Liver (tissue), 9 donors: ENCODE data around the gene EMID1. TPM values are rescaled to one million over a fixed set of nuclear protein-coding genes. Genes with fewer than 3 reads are reported as not detected.

Experiments used
- DNase-seq: peaks from one replicate; pipeline ENCODE4 v3.0.0-alpha.2; 2017; ENCODE audit warnings: low spot score
- H3K27ac ChIP-seq, 2 donors: one replicate each; pipeline ENCODE4 v1.7.0; 2013; ENCODE audit warnings: inconsistent platforms in 2 of 2, low read length in 2 of 2, control low read depth in 1 of 2, low read depth in 1 of 2, mild to moderate bottlenecking in 1 of 2
- H3K27me3 ChIP-seq, 4 donors: one replicate each; pipeline versions ENCODE4 v1.6.1 to v1.7.0; 2013; ENCODE audit warnings: low read length in 3 of 4, inconsistent platforms in 1 of 4, mild to moderate bottlenecking in 1 of 4, moderate library complexity in 1 of 4; ENCODE audit not compliant: control insufficient read depth in 4 of 4, insufficient read depth in 4 of 4
- H3K36me3 ChIP-seq, 4 donors: one replicate each; pipeline versions ENCODE4 v1.6.1 to v1.7.0; 2013; ENCODE audit warnings: low read length in 3 of 4, mild to moderate bottlenecking in 3 of 4, low read depth in 1 of 4, moderate library complexity in 1 of 4; ENCODE audit not compliant: control insufficient read depth in 4 of 4, insufficient read depth in 3 of 4
- H3K4me1 ChIP-seq, 4 donors: one replicate each; pipeline versions ENCODE4 v1.6.1 to v1.7.0; 2013; ENCODE audit warnings: low read length in 3 of 4, mild to moderate bottlenecking in 3 of 4, moderate library complexity in 1 of 4; ENCODE audit not compliant: control insufficient read depth in 4 of 4, insufficient read depth in 4 of 4
- H3K4me3 ChIP-seq, 3 donors: one replicate each; pipeline versions ENCODE4 v1.6.1 to v1.7.0; 2013; ENCODE audit warnings: low read length in 3 of 3, control low read depth in 1 of 3, low read depth in 1 of 3, mild to moderate bottlenecking in 1 of 3
- H3K9ac ChIP-seq, 2 donors: one replicate each; pipeline ENCODE4 v1.7.0; 2013; ENCODE audit warnings: low read length in 2 of 2, mild to moderate bottlenecking in 2 of 2, moderate library complexity in 2 of 2, control low read depth in 1 of 2, low read depth in 1 of 2
- H3K9me3 ChIP-seq, 4 donors: one replicate each; pipeline versions ENCODE4 v1.6.1 to v1.7.0; 2013; ENCODE audit warnings: low read length in 3 of 4; ENCODE audit not compliant: control insufficient read depth in 4 of 4
- ATF3 ChIP-seq: IDR thresholded peaks from 2 replicates; pipeline ENCODE4 v1.6.1; 2016; ENCODE audit warnings: antibody characterized with exemption
- EGR1 ChIP-seq, 2 donors: IDR thresholded peaks; 2 replicates each; pipeline ENCODE4 v1.6.1; 2016 to 2018; ENCODE audit warnings: antibody characterized with exemption in 2 of 2, low read depth in 2 of 2
- FOXA1 ChIP-seq: IDR thresholded peaks from 2 replicates; pipeline ENCODE4 v1.6.1; 2016; ENCODE audit warnings: antibody characterized with exemption
- FOXA2 ChIP-seq: IDR thresholded peaks from 2 replicates; pipeline ENCODE4 v1.6.1; 2016; ENCODE audit warnings: antibody characterized with exemption
- GABPA ChIP-seq, 2 donors: IDR thresholded peaks in 1 of 2; conservative IDR thresholded peaks in 1 of 2; 2 replicates each; pipeline ENCODE4 v1.6.1; 2016; ENCODE audit warnings: antibody characterized with exemption in 2 of 2, mild to moderate bottlenecking in 1 of 2, moderate library complexity in 1 of 2
- HNF4A ChIP-seq, 2 donors: conservative IDR thresholded peaks; 2 replicates each; pipeline ENCODE4 v1.6.1; 2016; ENCODE audit warnings: antibody characterized with exemption in 2 of 2, mild to moderate bottlenecking in 2 of 2
- HNF4G ChIP-seq: IDR thresholded peaks from 2 replicates; pipeline ENCODE4 v1.6.1; 2016; ENCODE audit warnings: antibody characterized with exemption
- JUND ChIP-seq, 2 donors: IDR thresholded peaks; 2 replicates each; pipeline ENCODE4 v1.6.1; 2016; ENCODE audit warnings: antibody characterized with exemption in 2 of 2
- NR2F2 ChIP-seq: IDR thresholded peaks from 2 replicates; pipeline ENCODE4 v1.6.1; 2016; ENCODE audit warnings: antibody characterized with exemption
- RAD21 ChIP-seq, 2 donors: IDR thresholded peaks; 2 replicates each; pipeline ENCODE4 v1.6.1; 2016; ENCODE audit warnings: antibody characterized with exemption in 2 of 2, mild to moderate bottlenecking in 2 of 2
- REST ChIP-seq: IDR thresholded peaks from 2 replicates; pipeline ENCODE4 v1.6.1; 2016; ENCODE audit warnings: antibody characterized with exemption, mild to moderate bottlenecking
- RXRA ChIP-seq, 2 donors: IDR thresholded peaks; 2 replicates each; pipeline ENCODE4 v1.6.1; 2017 to 2018; ENCODE audit warnings: antibody characterized with exemption in 2 of 2, mild to moderate bottlenecking in 1 of 2
- SP1 ChIP-seq: IDR thresholded peaks from 2 replicates; pipeline ENCODE4 v1.6.1; 2018; ENCODE audit warnings: antibody characterized with exemption, mild to moderate bottlenecking
- TAF1 ChIP-seq: conservative IDR thresholded peaks from 2 replicates; pipeline ENCODE4 v1.6.1; 2016; ENCODE audit warnings: antibody characterized with exemption, mild to moderate bottlenecking
- YY1 ChIP-seq: IDR thresholded peaks from 2 replicates; pipeline ENCODE4 v1.6.1; 2016; ENCODE audit warnings: antibody characterized with exemption, mild to moderate bottlenecking
- WGBS: extraction: QIAGEN DNeasy Blood & Tissue Kit; methylation state at CpG from one replicate; pipeline ENCODE4 v1.1.7; 2013; 5-methylcytosine and 5-hydroxymethylcytosine counted together
- polyA plus RNA-seq, 2 donors: library from polyadenylated mRNA; stranded (reverse) in 1 of 2; unstranded in 1 of 2; fragments of 200-250 nt in 1 of 2; fragments of >200 nt in 1 of 2; fragmentation: Nextera tagmentation in 1 of 2; extraction: Ambion mirVana in 1 of 2; gene quantifications; one replicate each; pipeline versions ENCODE4 v1.2.1 to v1.2.3, GENCODE V29; 2013 to 2015
- total RNA-seq, 2 donors: library from RNA; depleted of rRNA; stranded (reverse); fragments of >200 nt; gene quantifications; one replicate each; pipeline ENCODE4 v1.2.3, GENCODE V29; 2014
- TF ChIP-seq, protein P1 (sequence below): IDR thresholded peaks from 2 replicates; pipeline ENCODE4 v1.6.1; 2016; ENCODE audit warnings: antibody characterized with exemption
- TF ChIP-seq, protein P2 (sequence below): fragments of 150-350 bp; IDR thresholded peaks from 2 replicates; pipeline ENCODE4 v1.5.1; 2017; ENCODE audit warnings: improper control_type of control experiment, low read depth, low read length; ENCODE audit not compliant: missing input control
- TF ChIP-seq, protein P3 (sequence below): IDR thresholded peaks from 2 replicates; pipeline ENCODE4 v1.6.1; 2016; ENCODE audit warnings: antibody characterized with exemption
- donor health status: healthy.
- donor health status: healthy.
- donor health status: healthy.
- donor health status: healthy.
- donor health status: healthy.

Gene EMID1
- total and polyA plus RNA-seq, 4 donors = 0.89 to 8.9 (median 2.1) TPM

- peak overlapping the region; percentile 91 to 93 for H3K9ac ChIP-seq
- DNase-seq = peak; percentile 68
- H3K4me1 ChIP-seq = peaks cover 4 to 60% (median 50%) of the 10 kb centered on the region in 4 donors
- under 1% methylated on average over 51 of the region's 51 CpGs for WGBS
- H3K4me3 ChIP-seq = peak overlapping the region; percentile 77 to 83 (median 79)
- H3K27ac ChIP-seq = peak overlapping the region; percentile 97 to 99
- peaks cover 3 to 22% (median 15%) of the 10 kb centered on the region in 4 donors for H3K36me3 ChIP-seq
- no peak for TF ChIP-seq EGR1 (IDR thresholded peaks at IDR 0.05; ENCODE audit: low read depth in 2 of 2)
- no peak for TF ChIP-seq TAF1
- TF ChIP-seq HNF4A (conservative IDR thresholded peaks at IDR 0.05) = no peak
- no peak for TF ChIP-seq SP1
- TF ChIP-seq ATF3 = no peak
- no peak for TF ChIP-seq RAD21 (IDR thresholded peaks at IDR 0.05)
- TF ChIP-seq HNF4G = no peak
- TF ChIP-seq YY1 = no peak
- no peak for TF ChIP-seq NR2F2
- H3K27me3 ChIP-seq = no peaks in the 10 kb centered on the region
- no peaks in the 10 kb centered on the region for H3K9me3 ChIP-seq
Measured at GRCh38 chr22:29268511-29269229, 63.0 kb downstream of the EMID1 start.

DNA sequence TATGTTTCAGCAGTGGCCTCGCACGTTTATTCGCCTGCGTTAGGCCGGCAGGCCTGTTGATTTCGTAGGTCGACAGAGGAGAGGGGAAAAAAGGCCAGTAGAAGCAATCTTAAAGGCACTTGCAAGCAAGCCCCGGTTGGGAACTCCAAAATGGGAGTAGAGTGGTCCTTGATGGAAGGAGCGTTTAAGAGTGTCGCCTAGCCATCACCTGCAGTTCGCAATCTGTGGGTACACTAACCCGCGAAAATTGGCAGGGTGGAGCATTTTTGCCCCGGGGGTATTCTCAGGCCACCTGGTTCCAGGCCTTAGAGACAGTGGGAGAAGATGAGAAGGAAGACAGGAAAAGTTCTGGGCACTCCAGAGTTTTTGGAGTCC, 63.5 kb downstream of the EMID1 start:
- peak overlapping the region; percentile 91 to 93 for H3K9ac ChIP-seq
- H3K9me3 ChIP-seq = no peaks in the 10 kb centered on the region
- WGBS = 1% methylated on average over 14 of the region's 14 CpGs
- no peaks in the 10 kb centered on the region for H3K27me3 ChIP-seq
- H3K4me3 ChIP-seq = peak overlapping the region; percentile 77 to 83 (median 79)
- H3K27ac ChIP-seq = peak overlapping the region; percentile 97 to 99
- DNase-seq = no peak
- no peak for TF ChIP-seq REST
- TF ChIP-seq ATF3 = no peak
- TF ChIP-seq, protein P1, sequence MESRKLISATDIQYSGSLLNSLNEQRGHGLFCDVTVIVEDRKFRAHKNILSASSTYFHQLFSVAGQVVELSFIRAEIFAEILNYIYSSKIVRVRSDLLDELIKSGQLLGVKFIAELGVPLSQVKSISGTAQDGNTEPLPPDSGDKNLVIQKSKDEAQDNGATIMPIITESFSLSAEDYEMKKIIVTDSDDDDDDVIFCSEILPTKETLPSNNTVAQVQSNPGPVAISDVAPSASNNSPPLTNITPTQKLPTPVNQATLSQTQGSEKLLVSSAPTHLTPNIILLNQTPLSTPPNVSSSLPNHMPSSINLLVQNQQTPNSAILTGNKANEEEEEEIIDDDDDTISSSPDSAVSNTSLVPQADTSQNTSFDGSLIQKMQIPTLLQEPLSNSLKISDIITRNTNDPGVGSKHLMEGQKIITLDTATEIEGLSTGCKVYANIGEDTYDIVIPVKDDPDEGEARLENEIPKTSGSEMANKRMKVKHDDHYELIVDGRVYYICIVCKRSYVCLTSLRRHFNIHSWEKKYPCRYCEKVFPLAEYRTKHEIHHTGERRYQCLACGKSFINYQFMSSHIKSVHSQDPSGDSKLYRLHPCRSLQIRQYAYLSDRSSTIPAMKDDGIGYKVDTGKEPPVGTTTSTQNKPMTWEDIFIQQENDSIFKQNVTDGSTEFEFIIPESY = no peak
- TF ChIP-seq, protein P2, sequence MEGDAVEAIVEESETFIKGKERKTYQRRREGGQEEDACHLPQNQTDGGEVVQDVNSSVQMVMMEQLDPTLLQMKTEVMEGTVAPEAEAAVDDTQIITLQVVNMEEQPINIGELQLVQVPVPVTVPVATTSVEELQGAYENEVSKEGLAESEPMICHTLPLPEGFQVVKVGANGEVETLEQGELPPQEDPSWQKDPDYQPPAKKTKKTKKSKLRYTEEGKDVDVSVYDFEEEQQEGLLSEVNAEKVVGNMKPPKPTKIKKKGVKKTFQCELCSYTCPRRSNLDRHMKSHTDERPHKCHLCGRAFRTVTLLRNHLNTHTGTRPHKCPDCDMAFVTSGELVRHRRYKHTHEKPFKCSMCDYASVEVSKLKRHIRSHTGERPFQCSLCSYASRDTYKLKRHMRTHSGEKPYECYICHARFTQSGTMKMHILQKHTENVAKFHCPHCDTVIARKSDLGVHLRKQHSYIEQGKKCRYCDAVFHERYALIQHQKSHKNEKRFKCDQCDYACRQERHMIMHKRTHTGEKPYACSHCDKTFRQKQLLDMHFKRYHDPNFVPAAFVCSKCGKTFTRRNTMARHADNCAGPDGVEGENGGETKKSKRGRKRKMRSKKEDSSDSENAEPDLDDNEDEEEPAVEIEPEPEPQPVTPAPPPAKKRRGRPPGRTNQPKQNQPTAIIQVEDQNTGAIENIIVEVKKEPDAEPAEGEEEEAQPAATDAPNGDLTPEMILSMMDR = no peak
- no peak for TF ChIP-seq TAF1
- TF ChIP-seq GABPA (IDR thresholded peaks at IDR 0.05 in 1 of 2, conservative IDR thresholded peaks at IDR 0.05 in 1 of 2) = no peak
- no peak for TF ChIP-seq FOXA2
- TF ChIP-seq YY1 = no peak
- no peak for TF ChIP-seq RAD21 (IDR thresholded peaks at IDR 0.05)
- no peak for TF ChIP-seq HNF4A (conservative IDR thresholded peaks at IDR 0.05)
- TF ChIP-seq, protein P3, sequence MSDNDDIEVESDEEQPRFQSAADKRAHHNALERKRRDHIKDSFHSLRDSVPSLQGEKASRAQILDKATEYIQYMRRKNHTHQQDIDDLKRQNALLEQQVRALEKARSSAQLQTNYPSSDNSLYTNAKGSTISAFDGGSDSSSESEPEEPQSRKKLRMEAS = no peak
- TF ChIP-seq FOXA1 = no peak
- no peak for TF ChIP-seq SP1
- no peak for TF ChIP-seq NR2F2
- TF ChIP-seq HNF4G = no peak
- no peak for TF ChIP-seq EGR1 (IDR thresholded peaks at IDR 0.05; ENCODE audit: low read depth in 2 of 2)
- TF ChIP-seq RXRA (IDR thresholded peaks at IDR 0.05) = no peak
- no peak for TF ChIP-seq JUND (IDR thresholded peaks at IDR 0.05)
- H3K4me1 ChIP-seq = peaks cover 4 to 65% (median 52%) of the 10 kb centered on the region in 4 donors
- peaks cover 4 to 27% (median 21%) of the 10 kb centered on the region in 4 donors for H3K36me3 ChIP-seq
